ENCODE measurements around the gene TBC1D14.

TBC1D14 gene

GRCh38 chr4:7070729-7071511, 161.3 kb downstream of the TBC1D14 start:
- no peak for TF ChIP-seq REST (IDR thresholded peaks at IDR 0.05; ENCODE audit: insufficient read depth in 1 of 2, low read depth in 2 of 2, low read length in 2 of 2)
- TF ChIP-seq FOXP2 (optimal IDR thresholded peaks at IDR 0.05; ENCODE audit: borderline replicate concordance, extremely low read depth, extremely low read length, insufficient read depth): no peak
- no peak for TF ChIP-seq TAF1 (IDR thresholded peaks at IDR 0.05; ENCODE audit: borderline replicate concordance, insufficient read depth, low read length)
- TF ChIP-seq SIN3A (IDR thresholded peaks at IDR 0.05; ENCODE audit: borderline replicate concordance, insufficient read depth, low read length): no peak
- TF ChIP-seq POLR2AphosphoS5 (IDR thresholded peaks at IDR 0.05; ENCODE audit: low read depth, low read length): no peak

GRCh38 chr4:7073059-7073458, 163.4 kb downstream of the TBC1D14 start:
- no peak for TF ChIP-seq REST (IDR thresholded peaks at IDR 0.05; ENCODE audit: insufficient read depth in 1 of 2, low read depth in 2 of 2, low read length in 2 of 2)

GRCh38 chr4:7073526-7074390, 164.1 kb downstream of the TBC1D14 start:
- TF ChIP-seq REST (IDR thresholded peaks at IDR 0.05; ENCODE audit: insufficient read depth in 1 of 2, low read depth in 2 of 2, low read length in 2 of 2) (no peak), SIN3A (IDR thresholded peaks at IDR 0.05; ENCODE audit: borderline replicate concordance, insufficient read depth, low read length) (no peak)

- TF ChIP-seq REST (IDR thresholded peaks at IDR 0.05; ENCODE audit: insufficient read depth in 1 of 2, low read depth in 2 of 2, low read length in 2 of 2) (no peak), POLR2AphosphoS5 (IDR thresholded peaks at IDR 0.05; ENCODE audit: low read depth, low read length) (no peak), TAF1 (IDR thresholded peaks at IDR 0.05; ENCODE audit: borderline replicate concordance, insufficient read depth, low read length) (no peak), SIN3A (IDR thresholded peaks at IDR 0.05; ENCODE audit: borderline replicate concordance, insufficient read depth, low read length) (no peak), FOXP2 (optimal IDR thresholded peaks at IDR 0.05; ENCODE audit: borderline replicate concordance, extremely low read depth, extremely low read length, insufficient read depth) (no peak)
These were observed 164.8 kb downstream of the TBC1D14 start for GRCh38 chr4:7074426-7074825.

Measured in PFSK-1 (cell line).